GM23338 (cell line): ENCODE measurements around the gene RASSF1. TPM values are rescaled to one million over a fixed set of nuclear protein-coding genes. Genes with fewer than 3 reads are reported as not detected.
A peak's percentile ranks its signal among the peaks of the same experiment; 100 is the strongest.

Experiments
- ATAC-seq: fragments of 200-7000 bp; cut with Tn5 transposase; 3 replicates; pipeline ENCODE4 v1.9.1; 2020
- DNase-seq: peaks from one replicate; pipeline ENCODE4 v3.0.0-alpha.2; 2015; ENCODE audit warnings: low spot score
- H2AFZ ChIP-seq: fragments of 200-600 bp; sonication (generic); 2 replicates; pipeline ENCODE4 v1.8.0; 2016; ENCODE audit warnings: antibody characterized with exemption, mild to moderate bottlenecking, moderate library complexity
- H3F3A ChIP-seq: fragments of 200-600 bp; sonication (generic); replicated peaks from 2 replicates; pipeline ENCODE4 v1.8.0; 2017; ENCODE audit warnings: antibody characterized with exemption, mixed run types, low read depth
- H3K27ac ChIP-seq: fragments of 200-600 bp; sonication (generic); 2 replicates; pipeline ENCODE4 v1.6.1; 2016; ENCODE audit warnings: low read depth
- H3K27me3 ChIP-seq: fragments of 200-600 bp; sonication (generic); 2 replicates; pipeline ENCODE4 v1.8.0; 2016; ENCODE audit warnings: mild to moderate bottlenecking, mixed run types, moderate library complexity; ENCODE audit not compliant: insufficient read depth
- H3K36me3 ChIP-seq: fragments of 200-600 bp; sonication (generic); 2 replicates; pipeline ENCODE4 v1.8.0; 2016; ENCODE audit warnings: mild to moderate bottlenecking; ENCODE audit not compliant: insufficient read depth
- H3K4me1 ChIP-seq: fragments of 200-600 bp; sonication (generic); 2 replicates; pipeline ENCODE4 v1.8.0; 2016; ENCODE audit warnings: mild to moderate bottlenecking, moderate library complexity; ENCODE audit not compliant: insufficient read depth
- H3K4me2 ChIP-seq: fragments of 200-600 bp; sonication (generic); 2 replicates; pipeline ENCODE4 v1.7.1; 2017; ENCODE audit warnings: mixed run types
- H3K4me3 ChIP-seq: fragments of 200-600 bp; sonication (generic); 2 replicates; pipeline ENCODE4 v1.6.1; 2016; ENCODE audit warnings: mixed run types
- H3K79me2 ChIP-seq: fragments of 200-600 bp; sonication (generic); replicated peaks from 2 replicates; pipeline ENCODE4 v1.8.0; 2017; ENCODE audit warnings: mild to moderate bottlenecking; ENCODE audit not compliant: insufficient read depth
- H3K9me2 ChIP-seq: fragments of 200-600 bp; sonication (generic); 2 replicates; pipeline ENCODE4 v1.8.0; 2017; ENCODE audit not compliant: insufficient read depth
- H4K20me1 ChIP-seq: fragments of 200-600 bp; sonication (generic); replicated peaks from 2 replicates; pipeline ENCODE4 v1.8.0; 2017; ENCODE audit warnings: mild to moderate bottlenecking; ENCODE audit not compliant: insufficient read depth
- H3K27ac Mint-ChIP-seq: 2 replicates; pipeline ENCODE4 v1.8.0; 2020; ENCODE audit warnings: inconsistent platforms, mild to moderate bottlenecking, moderate library complexity, mixed read lengths
- H3K27me3 Mint-ChIP-seq: 3 replicates; pipeline ENCODE4 v1.8.0; 2022; ENCODE audit warnings: low read depth, mild to moderate bottlenecking, moderate library complexity, mixed read lengths, inconsistent platforms; ENCODE audit not compliant: insufficient read depth, poor library complexity
- H3K36me3 Mint-ChIP-seq: 3 replicates; pipeline ENCODE4 v1.8.0; 2021; ENCODE audit warnings: low read depth, mild to moderate bottlenecking, inconsistent platforms, moderate library complexity, mixed read lengths
- H3K4me1 Mint-ChIP-seq: 3 replicates; pipeline ENCODE4 v1.8.0; 2020; ENCODE audit warnings: mild to moderate bottlenecking, inconsistent platforms, mixed read lengths
- H3K4me3 Mint-ChIP-seq: 3 replicates; pipeline ENCODE4 v1.8.0; 2021; ENCODE audit warnings: moderate library complexity, mild to moderate bottlenecking, inconsistent platforms, mixed read lengths
- H3K9me3 Mint-ChIP-seq: 3 replicates; pipeline ENCODE4 v1.8.0; 2020; ENCODE audit warnings: moderate library complexity, mild to moderate bottlenecking, inconsistent platforms, mixed read lengths
- CREB1 ChIP-seq: fragments of 250-450 bp; sonication (Bioruptor Pico); IDR thresholded peaks from 2 replicates; pipeline ENCODE4 v1.5.0; 2020; ENCODE audit warnings: low read depth, mild to moderate bottlenecking, moderate library complexity
- CTCF ChIP-seq, 2 experiments: fragments of 200-600 bp in 1 of 2; sonication (generic) in 1 of 2; conservative IDR thresholded peaks; 2 replicates each; pipeline versions ENCODE4 v1.5.1 to v1.6.1; 2016 to 2017; ENCODE audit warnings: antibody characterized with exemption in 2 of 2, low read depth in 2 of 2, mild to moderate bottlenecking in 2 of 2, moderate library complexity in 1 of 2
- ETS1 ChIP-seq: IDR thresholded peaks from 2 replicates; pipeline ENCODE4 v1.6.1; 2016; ENCODE audit warnings: antibody characterized with exemption
- EZH2phosphoT487 ChIP-seq: fragments of 200-600 bp; sonication (generic); IDR thresholded peaks from one replicate; pipeline ENCODE4 v1.8.1; 2018; ENCODE audit warnings: antibody characterized with exemption; ENCODE audit not compliant: unreplicated experiment
- NANOG ChIP-seq: IDR thresholded peaks from 2 replicates; pipeline ENCODE4 v1.6.1; 2016; ENCODE audit warnings: antibody characterized with exemption, borderline replicate concordance
- POLR2AphosphoS5 ChIP-seq: IDR thresholded peaks from 2 replicates; pipeline ENCODE4 v1.6.1; 2016; ENCODE audit warnings: antibody characterized with exemption, low read depth
- REST ChIP-seq: IDR thresholded peaks from one replicate; pipeline ENCODE4 v1.6.1; 2018; ENCODE audit warnings: antibody characterized with exemption; ENCODE audit not compliant: unreplicated experiment
- STAT1 ChIP-seq: IDR thresholded peaks from one replicate; pipeline ENCODE4 v1.6.1; 2016; ENCODE audit warnings: antibody characterized with exemption; ENCODE audit not compliant: unreplicated experiment
- ZNF114 ChIP-seq: fragments of 250-450 bp; sonication (Bioruptor Pico); IDR thresholded peaks from 2 replicates; pipeline ENCODE4 v1.5.0; 2020; ENCODE audit warnings: mild to moderate bottlenecking, moderate library complexity
- polyA plus RNA-seq: library from polyadenylated mRNA; unstranded; fragments of >200 nt; fragmentation: Nextera tagmentation; extraction: Ambion mirVana; gene quantifications from 2 replicates; pipeline ENCODE4 v1.2.1, GENCODE V29; 2016
- total RNA-seq: library from RNA; depleted of rRNA; stranded (reverse); fragments of >200 nt; shearing (Covaris generic); gene quantifications from 2 replicates; pipeline ENCODE4 v1.2.3, GENCODE V29; 2014

Gene RASSF1
- total and polyA plus RNA-seq, 2 experiments from 2014 or later = 9.6 to 15.7 TPM

GRCh38 chr3:50358911-50359759, 18.5 kb upstream of the RASSF1 start, which contains the start of gene TMEM115:
Gene TMEM115 (minus strand): TSS chr3:50359521. CDS start chr3:50359063, 458 bp downstream.
- Histone ChIP-seq H3K36me3 (no peaks in the 10 kb centered on the region), H2AFZ (peak within 1 kb of the TSS; percentile 93), H4K20me1 (peaks cover 24% of the 10 kb centered on the region), H3K27me3 (peaks cover 8% of the 10 kb centered on the region; the same call in 1 of the 2 replicates), H3K4me1 (peaks cover 10% of the 10 kb centered on the region; the same call in 1 of the 2 replicates), H3K9me2 (no peaks in the 10 kb centered on the region), H3K27ac (no peak within 1 kb of the TSS), H3K4me2 (peak within 1 kb of the TSS; percentile 92), H3K4me3 (peak within 1 kb of the TSS; percentile 75), H3F3A (no peaks in the 10 kb centered on the region), H3K79me2 (peaks cover 21% of the 10 kb centered on the region)
- peak; percentile 98 for ATAC-seq
- Mint-ChIP-seq H3K4me1 (peaks cover 22% of the 10 kb centered on the region), H3K27ac (peak within 1 kb of the TSS; percentile 80; the same call in 1 of the 2 replicates), H3K9me3 (no peaks in the 10 kb centered on the region; the same call in 2 of the 3 replicates), H3K27me3 (peaks cover 14% of the 10 kb centered on the region), H3K4me3 (peak within 1 kb of the TSS; percentile 93), H3K36me3 (peaks cover 7% of the 10 kb centered on the region)
- peak; percentile 86 for TF ChIP-seq CREB1 (CRISPR knock-in tag)
- TF ChIP-seq REST = no peak
- no peak for TF ChIP-seq STAT1
- peak; percentile 100 for TF ChIP-seq ETS1
- TF ChIP-seq POLR2AphosphoS5 = peak; percentile 72
- peak; percentile 99 for DNase-seq

- H3K36me3 Mint-ChIP-seq = peaks cover 8% of the 10 kb centered on the region
- peak overlapping the region; percentile 92 for H3K4me2 ChIP-seq
- no peaks in the 10 kb centered on the region; the same call in 2 of the 3 replicates for H3K9me3 Mint-ChIP-seq
- TF ChIP-seq ETS1 = no peak
- no peak for TF ChIP-seq NANOG
- no peak for TF ChIP-seq ZNF114 (CRISPR knock-in tag)
- no peak for TF ChIP-seq EZH2phosphoT487
- TF ChIP-seq CTCF (conservative IDR thresholded peaks at IDR 0.05; ENCODE audit: low read depth in 2 of 2) = no peak
- TF ChIP-seq STAT1 = no peak
- no peak for TF ChIP-seq CREB1 (CRISPR knock-in tag)
Measured at GRCh38 chr3:50358355-50358910, 17.8 kb upstream of the RASSF1 start.

More at GRCh38 chr3:50358355-50358910, 17.8 kb upstream of the RASSF1 start:
- Histone ChIP-seq H2AFZ (no peak overlapping the region), H4K20me1 (peaks cover 24% of the 10 kb centered on the region), H3K9me2 (no peaks in the 10 kb centered on the region), H3K4me3 (peak overlapping the region; percentile 75), H3K79me2 (peaks cover 21% of the 10 kb centered on the region), H3K4me1 (peaks cover 10% of the 10 kb centered on the region; the same call in 1 of the 2 replicates), H3K27ac (no peak overlapping the region), H3K27me3 (peaks cover 3% of the 10 kb centered on the region; the same call in 1 of the 2 replicates), H3K36me3 (no peaks in the 10 kb centered on the region), H3F3A (no peaks in the 10 kb centered on the region)
- DNase-seq (no peak), ATAC-seq (no peak)
- Mint-ChIP-seq H3K27me3 (peaks cover 10% of the 10 kb centered on the region), H3K4me3 (peak overlapping the region; percentile 93), H3K27ac (peak overlapping the region; percentile 80; the same call in 1 of the 2 replicates), H3K4me1 (peaks cover 22% of the 10 kb centered on the region)
